Mucosa of stomach (tissue), 1 donor: ENCODE results near the gene SNAI1.
"Not testable (repeated sequence)": the region's sequence is repeated elsewhere in the genome, so short reads cannot be mapped to it uniquely, and the experiment has no call there.

Source experiments
- H3K27me3 ChIP-seq: one replicate; pipeline ENCODE4 v1.7.0; 2013; ENCODE audit warnings: mild to moderate bottlenecking, low read length; ENCODE audit not compliant: control insufficient read depth, insufficient read depth
- H3K36me3 ChIP-seq: one replicate; pipeline ENCODE4 v1.7.0; 2013; ENCODE audit warnings: low read length; ENCODE audit not compliant: control insufficient read depth, insufficient read depth
- H3K4me1 ChIP-seq: one replicate; pipeline ENCODE4 v1.7.0; 2013; ENCODE audit warnings: mild to moderate bottlenecking, low read length; ENCODE audit not compliant: control insufficient read depth, insufficient read depth
- H3K4me3 ChIP-seq: one replicate; pipeline ENCODE4 v1.7.0; 2013; ENCODE audit warnings: low read length
- H3K9ac ChIP-seq: one replicate; pipeline ENCODE4 v1.7.0; 2013; ENCODE audit warnings: mild to moderate bottlenecking, low read length, moderate library complexity
- H3K9me3 ChIP-seq: one replicate; pipeline ENCODE4 v1.7.0; 2013; ENCODE audit warnings: mild to moderate bottlenecking, low read length, moderate library complexity; ENCODE audit not compliant: control insufficient read depth
- donor health status: Pancreatic carcinoma.

SNAI1 gene

DNA sequence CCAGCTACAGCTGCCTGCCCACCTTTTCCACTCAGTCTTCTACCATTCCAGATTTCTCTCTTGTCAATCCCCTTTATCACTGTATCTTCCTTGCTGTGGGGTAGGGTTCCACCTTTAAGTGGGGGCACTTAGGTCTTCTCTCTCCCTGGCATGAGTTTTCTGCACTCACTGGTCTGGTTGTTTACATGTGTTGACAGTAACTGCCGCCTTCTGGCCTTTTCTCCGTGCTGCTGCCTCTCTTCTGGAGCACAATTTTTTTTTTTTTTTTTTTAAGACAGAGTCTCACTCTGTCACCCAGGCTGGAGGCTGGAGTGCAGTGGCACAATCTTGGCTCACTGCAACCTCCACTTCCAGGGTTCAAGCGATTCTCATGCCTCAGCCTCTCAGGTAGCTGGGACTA, 34.6 kb upstream of the SNAI1 start:
- Histone ChIP-seq H3K4me1 (no peaks in the 10 kb centered on the region), H3K27me3 (no peaks in the 10 kb centered on the region), H3K36me3 (peaks cover 8% of the 10 kb centered on the region), H3K9me3 (no peaks in the 10 kb centered on the region), H3K4me3 (no peak overlapping the region), H3K9ac (no peak overlapping the region)

DNA sequence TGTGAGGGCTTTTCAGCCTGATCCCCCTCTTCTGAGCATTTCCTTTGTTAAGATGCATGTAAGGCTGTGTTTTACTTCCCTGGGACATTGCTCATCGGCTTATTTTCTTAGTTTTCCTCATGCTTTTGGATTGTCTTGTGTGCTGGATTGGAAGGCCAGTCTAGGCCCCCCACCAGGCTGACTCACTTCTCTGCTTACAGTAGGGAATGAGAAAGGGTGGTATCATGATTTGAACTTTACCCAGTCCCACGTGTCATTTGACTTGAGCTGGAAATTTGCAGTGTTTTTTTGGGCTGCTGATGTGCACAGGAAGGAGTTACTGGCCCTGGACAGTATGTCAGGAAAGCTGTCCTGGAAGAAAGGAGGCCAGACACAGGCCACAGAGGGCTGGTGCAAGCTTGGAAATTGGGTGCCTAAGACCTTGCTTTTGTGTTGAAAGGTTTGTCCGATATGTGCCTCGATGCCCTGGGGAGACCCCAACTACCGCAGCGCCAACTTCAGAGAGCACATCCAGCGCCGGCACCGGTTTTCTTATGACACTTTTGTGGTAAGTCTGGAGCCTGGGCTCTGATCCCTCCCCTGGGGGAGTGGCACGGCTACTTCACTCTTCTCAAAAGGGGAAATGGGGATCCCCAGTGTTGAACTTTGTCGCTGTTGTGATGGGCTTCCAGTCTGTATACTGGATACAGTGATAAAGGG, 33.8 kb upstream of the SNAI1 start:
- H3K9me3 ChIP-seq: no peaks in the 10 kb centered on the region
- no peaks in the 10 kb centered on the region for H3K4me1 ChIP-seq
- no peak overlapping the region for H3K9ac ChIP-seq
- H3K36me3 ChIP-seq: peaks cover 8% of the 10 kb centered on the region
- no peaks in the 10 kb centered on the region for H3K27me3 ChIP-seq
- H3K4me3 ChIP-seq: no peak overlapping the region

GRCh38 chr20:49951151-49951550, 31.6 kb upstream of the SNAI1 start:
- H3K4me1 ChIP-seq: no peaks in the 10 kb centered on the region
- H3K36me3 ChIP-seq: peaks cover 8% of the 10 kb centered on the region
- no peak overlapping the region for H3K9ac ChIP-seq
- no peaks in the 10 kb centered on the region for H3K27me3 ChIP-seq
- H3K9me3 ChIP-seq: no peaks in the 10 kb centered on the region
- H3K4me3 ChIP-seq: no peak overlapping the region

GRCh38 chr20:49955167-49955566, 27.6 kb upstream of the SNAI1 start:
- Histone ChIP-seq H3K36me3 (no peaks in the 10 kb centered on the region), H3K9me3 (no peaks in the 10 kb centered on the region), H3K4me1 (no peaks in the 10 kb centered on the region), H3K27me3 (no peaks in the 10 kb centered on the region), H3K9ac (no peak overlapping the region), H3K4me3 (no peak overlapping the region)

DNA sequence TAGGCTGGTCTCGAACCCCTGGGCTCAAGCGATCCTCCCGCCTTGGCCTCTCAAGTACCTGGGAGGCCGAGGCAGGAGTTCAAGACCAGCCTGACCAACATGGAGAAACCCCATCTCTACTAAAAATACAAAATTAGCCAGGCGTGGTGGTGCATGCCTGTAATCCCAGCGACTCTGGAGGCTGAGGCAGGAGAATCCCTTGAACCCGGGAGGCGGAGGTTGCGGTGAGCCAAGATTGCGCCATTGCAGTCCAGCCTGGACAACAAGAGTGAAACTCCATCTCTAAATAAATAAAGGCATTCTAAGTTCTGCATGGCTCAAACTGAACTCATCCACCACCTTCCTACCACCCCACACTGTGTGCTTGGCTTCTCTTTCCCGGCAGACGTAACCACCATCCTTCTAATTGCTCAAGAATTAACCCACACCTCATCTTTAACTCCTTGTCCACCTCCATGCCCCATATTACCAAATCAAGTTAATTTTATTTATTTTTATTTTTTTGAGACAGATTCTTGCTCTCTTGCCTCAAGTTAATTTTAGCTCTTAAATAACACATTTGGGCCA, 26.9 kb upstream of the SNAI1 start:
- not testable (repeated sequence) for H3K9ac ChIP-seq, H3K36me3 ChIP-seq, H3K27me3 ChIP-seq, H3K4me1 ChIP-seq, H3K9me3 ChIP-seq, H3K4me3 ChIP-seq

DNA sequence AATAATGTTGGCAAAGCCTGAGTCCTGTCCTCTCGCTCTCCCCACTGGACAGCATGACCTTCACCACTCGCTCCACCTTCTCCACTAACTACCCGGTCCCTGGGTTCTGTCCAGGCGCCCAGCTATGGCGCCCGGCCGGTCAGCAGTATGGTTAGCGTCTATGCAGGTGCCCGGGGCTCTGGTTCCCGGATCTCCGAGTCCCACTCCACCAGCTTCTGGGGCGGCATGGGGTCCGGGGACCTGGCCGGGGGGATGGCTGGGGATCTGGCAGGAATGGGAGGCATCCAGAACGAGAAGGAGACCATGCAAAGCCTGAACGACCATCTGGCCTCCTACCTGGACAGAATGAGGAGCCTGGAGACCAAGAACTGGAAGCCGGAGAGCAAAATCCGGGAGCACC, 26.1 kb upstream of the SNAI1 start:
- Histone ChIP-seq H3K9me3 (no peaks in the 10 kb centered on the region), H3K36me3 (no peaks in the 10 kb centered on the region), H3K4me3 (no peak overlapping the region), H3K9ac (no peak overlapping the region), H3K27me3 (no peaks in the 10 kb centered on the region), H3K4me1 (no peaks in the 10 kb centered on the region)

DNA sequence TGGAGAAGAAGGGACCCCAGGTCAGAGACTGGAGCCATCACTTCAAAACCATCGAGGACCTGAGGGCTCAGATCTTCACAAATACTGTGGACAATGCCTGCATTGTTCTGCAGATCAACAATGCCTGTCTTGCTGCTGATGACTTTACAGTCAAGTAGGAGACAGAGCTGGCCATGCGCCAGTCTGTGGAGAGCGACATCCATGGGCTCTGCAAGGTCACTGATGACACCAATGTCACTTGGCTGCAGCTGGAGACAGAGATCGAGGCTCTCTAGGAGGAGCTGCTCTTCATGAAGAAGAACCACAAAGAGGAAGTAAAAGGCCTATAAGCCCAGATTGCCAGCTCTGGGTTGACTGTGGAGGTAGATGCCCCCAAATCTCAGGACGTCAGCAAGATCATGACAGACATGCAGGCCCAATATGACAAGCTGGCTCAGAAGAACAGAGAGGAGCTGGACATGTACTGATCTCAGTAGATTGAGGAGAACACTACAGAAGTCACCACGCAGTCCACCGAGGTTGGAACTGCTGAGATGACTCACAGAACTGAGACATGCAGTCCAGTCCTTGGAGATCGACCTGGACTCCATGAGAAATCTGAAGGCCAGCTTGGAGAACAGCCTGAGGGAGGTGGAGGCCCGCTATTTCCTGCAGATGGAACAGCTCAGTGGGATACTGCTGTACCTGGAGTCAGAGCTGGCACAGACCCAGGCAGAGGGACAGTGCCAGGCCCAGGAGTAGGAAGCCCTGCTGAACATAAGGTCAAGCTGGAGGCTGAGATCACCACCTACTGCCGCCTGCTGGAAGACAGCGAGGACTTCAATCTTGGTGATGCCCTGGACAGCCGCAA, 25.5 kb upstream of the SNAI1 start:
- H3K4me3 ChIP-seq, H3K9ac ChIP-seq, H3K27me3 ChIP-seq, H3K36me3 ChIP-seq, H3K4me1 ChIP-seq, H3K9me3 ChIP-seq: not testable (repeated sequence)

DNA sequence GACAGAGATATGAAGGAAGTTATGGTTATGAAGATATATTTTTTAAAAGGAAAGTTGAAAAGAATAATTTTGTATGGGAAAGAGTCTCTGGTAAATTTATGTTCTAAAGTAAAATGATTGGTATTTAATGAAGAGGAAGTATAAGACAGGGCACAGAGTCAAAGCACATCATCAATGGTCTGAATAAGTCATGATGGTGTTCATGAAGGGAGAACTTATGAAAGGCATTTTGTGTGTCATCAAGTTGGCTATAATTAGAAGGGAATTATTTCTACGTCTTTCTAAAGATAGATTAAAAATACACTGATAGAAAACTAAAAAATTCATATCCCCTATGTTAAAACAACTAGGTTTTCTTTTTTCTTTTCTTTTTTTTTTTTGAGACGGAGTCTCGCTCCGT, 21.4 kb upstream of the SNAI1 start:
- Histone ChIP-seq H3K36me3 (no peaks in the 10 kb centered on the region), H3K4me1 (no peaks in the 10 kb centered on the region), H3K9ac (no peak overlapping the region), H3K4me3 (no peak overlapping the region), H3K9me3 (no peaks in the 10 kb centered on the region), H3K27me3 (no peaks in the 10 kb centered on the region)

- Histone ChIP-seq H3K27me3 (no peaks in the 10 kb centered on the region), H3K9me3 (no peaks in the 10 kb centered on the region), H3K4me1 (peaks cover 14% of the 10 kb centered on the region), H3K36me3 (no peaks in the 10 kb centered on the region), H3K9ac (no peak overlapping the region), H3K4me3 (no peak overlapping the region)
Observed at GRCh38 chr20:49964964-49965780, 17.6 kb upstream of the SNAI1 start.

GRCh38 chr20:49965781-49966305, 16.9 kb upstream of the SNAI1 start:
- Histone ChIP-seq H3K27me3 (no peaks in the 10 kb centered on the region), H3K9me3 (no peaks in the 10 kb centered on the region), H3K4me3 (no peak overlapping the region), H3K4me1 (peaks cover 17% of the 10 kb centered on the region), H3K9ac (no peak overlapping the region), H3K36me3 (no peaks in the 10 kb centered on the region)

- Histone ChIP-seq H3K36me3 (no peaks in the 10 kb centered on the region), H3K4me3 (no peak overlapping the region), H3K4me1 (peaks cover 17% of the 10 kb centered on the region), H3K9ac (no peak overlapping the region), H3K27me3 (no peaks in the 10 kb centered on the region), H3K9me3 (no peaks in the 10 kb centered on the region)
Observed at GRCh38 chr20:49966861-49967260, 15.9 kb upstream of the SNAI1 start.
